GM23338 (cell line): Measurements from ENCODE around the gene MYOT. TPM values are rescaled to one million over a fixed set of nuclear protein-coding genes. Genes with fewer than 3 reads are reported as not detected.

ENCODE experiments used
- ATAC-seq: fragments of 200-7000 bp; cut with Tn5 transposase; 3 replicates; pipeline ENCODE4 v1.9.1; 2020
- DNase-seq: peaks from one replicate; pipeline ENCODE4 v3.0.0-alpha.2; 2015; ENCODE audit warnings: low spot score
- H2AFZ ChIP-seq: fragments of 200-600 bp; sonication (generic); 2 replicates; pipeline ENCODE4 v1.8.0; 2016; ENCODE audit warnings: antibody characterized with exemption, mild to moderate bottlenecking, moderate library complexity
- H3F3A ChIP-seq: fragments of 200-600 bp; sonication (generic); replicated peaks from 2 replicates; pipeline ENCODE4 v1.8.0; 2017; ENCODE audit warnings: antibody characterized with exemption, mixed run types, low read depth
- H3K27ac ChIP-seq: fragments of 200-600 bp; sonication (generic); 2 replicates; pipeline ENCODE4 v1.6.1; 2016; ENCODE audit warnings: low read depth
- H3K27me3 ChIP-seq: fragments of 200-600 bp; sonication (generic); 2 replicates; pipeline ENCODE4 v1.8.0; 2016; ENCODE audit warnings: mild to moderate bottlenecking, mixed run types, moderate library complexity; ENCODE audit not compliant: insufficient read depth
- H3K36me3 ChIP-seq: fragments of 200-600 bp; sonication (generic); 2 replicates; pipeline ENCODE4 v1.8.0; 2016; ENCODE audit warnings: mild to moderate bottlenecking; ENCODE audit not compliant: insufficient read depth
- H3K4me1 ChIP-seq: fragments of 200-600 bp; sonication (generic); 2 replicates; pipeline ENCODE4 v1.8.0; 2016; ENCODE audit warnings: mild to moderate bottlenecking, moderate library complexity; ENCODE audit not compliant: insufficient read depth
- H3K4me2 ChIP-seq: fragments of 200-600 bp; sonication (generic); 2 replicates; pipeline ENCODE4 v1.7.1; 2017; ENCODE audit warnings: mixed run types
- H3K4me3 ChIP-seq: fragments of 200-600 bp; sonication (generic); 2 replicates; pipeline ENCODE4 v1.6.1; 2016; ENCODE audit warnings: mixed run types
- H3K79me2 ChIP-seq: fragments of 200-600 bp; sonication (generic); replicated peaks from 2 replicates; pipeline ENCODE4 v1.8.0; 2017; ENCODE audit warnings: mild to moderate bottlenecking; ENCODE audit not compliant: insufficient read depth
- H3K9me2 ChIP-seq: fragments of 200-600 bp; sonication (generic); 2 replicates; pipeline ENCODE4 v1.8.0; 2017; ENCODE audit not compliant: insufficient read depth
- H4K20me1 ChIP-seq: fragments of 200-600 bp; sonication (generic); replicated peaks from 2 replicates; pipeline ENCODE4 v1.8.0; 2017; ENCODE audit warnings: mild to moderate bottlenecking; ENCODE audit not compliant: insufficient read depth
- H3K27ac Mint-ChIP-seq: 2 replicates; pipeline ENCODE4 v1.8.0; 2020; ENCODE audit warnings: inconsistent platforms, mild to moderate bottlenecking, moderate library complexity, mixed read lengths
- H3K27me3 Mint-ChIP-seq: 3 replicates; pipeline ENCODE4 v1.8.0; 2022; ENCODE audit warnings: low read depth, mild to moderate bottlenecking, moderate library complexity, mixed read lengths, inconsistent platforms; ENCODE audit not compliant: insufficient read depth, poor library complexity
- H3K36me3 Mint-ChIP-seq: 3 replicates; pipeline ENCODE4 v1.8.0; 2021; ENCODE audit warnings: low read depth, mild to moderate bottlenecking, inconsistent platforms, moderate library complexity, mixed read lengths
- H3K4me1 Mint-ChIP-seq: 3 replicates; pipeline ENCODE4 v1.8.0; 2020; ENCODE audit warnings: mild to moderate bottlenecking, inconsistent platforms, mixed read lengths
- H3K4me3 Mint-ChIP-seq: 3 replicates; pipeline ENCODE4 v1.8.0; 2021; ENCODE audit warnings: moderate library complexity, mild to moderate bottlenecking, inconsistent platforms, mixed read lengths
- H3K9me3 Mint-ChIP-seq: 3 replicates; pipeline ENCODE4 v1.8.0; 2020; ENCODE audit warnings: moderate library complexity, mild to moderate bottlenecking, inconsistent platforms, mixed read lengths
- CREB1 ChIP-seq: fragments of 250-450 bp; sonication (Bioruptor Pico); IDR thresholded peaks from 2 replicates; pipeline ENCODE4 v1.5.0; 2020; ENCODE audit warnings: low read depth, mild to moderate bottlenecking, moderate library complexity
- CTCF ChIP-seq, 2 experiments: fragments of 200-600 bp in 1 of 2; sonication (generic) in 1 of 2; conservative IDR thresholded peaks; 2 replicates each; pipeline versions ENCODE4 v1.5.1 to v1.6.1; 2016 to 2017; ENCODE audit warnings: antibody characterized with exemption in 2 of 2, low read depth in 2 of 2, mild to moderate bottlenecking in 2 of 2, moderate library complexity in 1 of 2
- ETS1 ChIP-seq: IDR thresholded peaks from 2 replicates; pipeline ENCODE4 v1.6.1; 2016; ENCODE audit warnings: antibody characterized with exemption
- EZH2 ChIP-seq: fragments of 200-600 bp; sonication (generic); IDR thresholded peaks from one replicate; pipeline ENCODE4 v1.8.0; 2017; ENCODE audit warnings: antibody characterized with exemption, mild to moderate bottlenecking, low read depth; ENCODE audit not compliant: unreplicated experiment
- EZH2phosphoT487 ChIP-seq: fragments of 200-600 bp; sonication (generic); IDR thresholded peaks from one replicate; pipeline ENCODE4 v1.8.1; 2018; ENCODE audit warnings: antibody characterized with exemption; ENCODE audit not compliant: unreplicated experiment
- JUNB ChIP-seq: IDR thresholded peaks from one replicate; pipeline ENCODE4 v1.6.1; 2016; ENCODE audit warnings: antibody characterized with exemption; ENCODE audit not compliant: unreplicated experiment
- NANOG ChIP-seq: IDR thresholded peaks from 2 replicates; pipeline ENCODE4 v1.6.1; 2016; ENCODE audit warnings: antibody characterized with exemption, borderline replicate concordance
- POLR2AphosphoS5 ChIP-seq: IDR thresholded peaks from 2 replicates; pipeline ENCODE4 v1.6.1; 2016; ENCODE audit warnings: antibody characterized with exemption, low read depth
- REST ChIP-seq: IDR thresholded peaks from one replicate; pipeline ENCODE4 v1.6.1; 2018; ENCODE audit warnings: antibody characterized with exemption; ENCODE audit not compliant: unreplicated experiment
- ZNF114 ChIP-seq: fragments of 250-450 bp; sonication (Bioruptor Pico); IDR thresholded peaks from 2 replicates; pipeline ENCODE4 v1.5.0; 2020; ENCODE audit warnings: mild to moderate bottlenecking, moderate library complexity
- ZNF331 ChIP-seq: fragments of 250-450 bp; sonication (Bioruptor Pico); IDR thresholded peaks from 2 replicates; pipeline ENCODE4 v1.5.0; 2020; ENCODE audit warnings: low read depth, mild to moderate bottlenecking, moderate library complexity
- ZNF462 ChIP-seq: fragments of 250-450 bp; sonication (Bioruptor Pico); IDR thresholded peaks from 2 replicates; pipeline ENCODE4 v1.5.0; 2020; ENCODE audit warnings: mild to moderate bottlenecking, moderate library complexity
- polyA plus RNA-seq: library from polyadenylated mRNA; unstranded; fragments of >200 nt; fragmentation: Nextera tagmentation; extraction: Ambion mirVana; gene quantifications from 2 replicates; pipeline ENCODE4 v1.2.1, GENCODE V29; 2016
- total RNA-seq: library from RNA; depleted of rRNA; stranded (reverse); fragments of >200 nt; shearing (Covaris generic); gene quantifications from 2 replicates; pipeline ENCODE4 v1.2.3, GENCODE V29; 2014

Gene MYOT
- total and polyA plus RNA-seq, 2 experiments from 2014 or later, result 0.58 TPM; not detected in 1

DNA sequence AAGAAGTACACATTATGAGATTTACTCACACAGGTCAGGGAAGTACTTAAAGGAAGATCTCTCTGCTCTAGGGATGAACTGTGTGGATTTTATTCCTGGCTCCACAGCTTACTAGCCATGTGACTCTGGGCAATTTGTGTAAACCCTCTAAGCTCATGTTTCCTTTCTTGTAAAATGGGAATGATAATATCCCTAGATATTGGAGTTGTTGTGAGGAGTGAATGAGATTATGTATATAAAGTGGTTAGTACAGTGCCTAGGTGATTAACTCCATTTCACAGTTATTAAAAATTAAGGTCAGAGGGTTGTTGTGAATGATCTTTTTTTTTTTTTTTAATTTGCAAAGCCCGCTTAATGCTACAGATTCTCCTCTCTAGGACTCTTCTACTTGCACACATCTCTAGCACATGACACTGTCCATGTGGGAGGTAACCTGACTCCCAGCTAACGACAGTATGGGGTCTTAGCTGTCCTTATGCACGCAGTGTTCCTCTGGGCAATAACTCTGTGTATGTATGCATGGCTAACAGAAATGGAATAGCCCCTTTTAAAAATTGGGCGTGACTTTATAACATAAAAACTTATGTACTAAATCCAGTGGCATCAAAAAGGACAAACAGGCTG, 23.9 kb upstream of the MYOT start:
- Mint-ChIP-seq H3K4me3 (no peak overlapping the region), H3K4me1 (no peaks in the 10 kb centered on the region), H3K36me3 (no peaks in the 10 kb centered on the region), H3K9me3 (no peaks in the 10 kb centered on the region), H3K27me3 (no peaks in the 10 kb centered on the region), H3K27ac (no peak overlapping the region)
- H3K27ac ChIP-seq, result no peak overlapping the region
- TF ChIP-seq NANOG (no peak), ZNF114 (CRISPR knock-in tag) (no peak), CTCF (conservative IDR thresholded peaks at IDR 0.05; ENCODE audit: low read depth in 2 of 2) (no peak), JUNB (no peak), CREB1 (no peak), REST (no peak), POLR2AphosphoS5 (no peak), ETS1 (no peak), ZNF331 (CRISPR knock-in tag) (no peak), EZH2 (no peak), EZH2phosphoT487 (no peak), ZNF462 (CRISPR knock-in tag) (no peak)
- DNase-seq (no peak), ATAC-seq (no peak)
- H3K79me2 ChIP-seq, result no peaks in the 10 kb centered on the region
- H3K4me1 ChIP-seq, result no peaks in the 10 kb centered on the region
- H3K27me3 ChIP-seq, result no peaks in the 10 kb centered on the region
- H3K36me3 ChIP-seq, result no peaks in the 10 kb centered on the region
- H3K4me2 ChIP-seq, result no peak overlapping the region
- H3K4me3 ChIP-seq, result no peak overlapping the region
- no peaks in the 10 kb centered on the region for H3F3A ChIP-seq
- H4K20me1 ChIP-seq, result no peaks in the 10 kb centered on the region
- no peaks in the 10 kb centered on the region for H3K9me2 ChIP-seq
- no peak overlapping the region for H2AFZ ChIP-seq
